ENCODE measurements around the gene PIM3.

DNA sequence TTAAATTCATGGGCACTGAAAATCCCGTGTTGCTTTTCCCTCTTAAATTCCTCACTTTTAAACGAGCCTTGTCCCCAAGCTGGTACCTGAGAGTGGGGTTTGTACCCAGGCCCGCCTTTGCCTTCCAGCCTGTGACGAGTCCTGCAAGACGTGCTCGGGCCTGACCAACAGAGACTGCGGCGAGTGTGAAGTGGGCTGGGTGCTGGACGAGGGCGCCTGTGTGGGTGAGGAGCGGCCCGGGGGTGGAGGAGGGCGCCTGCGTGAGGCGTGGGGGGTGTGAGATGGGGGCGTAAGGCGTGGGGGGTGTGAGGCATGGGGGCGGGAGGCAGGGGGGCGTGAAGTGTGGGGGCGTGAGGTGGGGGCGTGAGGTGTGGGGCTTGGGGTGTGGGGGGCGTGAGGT lies 38.1 kb upstream of the PIM3 start:
- TF ChIP-seq, protein P1, sequence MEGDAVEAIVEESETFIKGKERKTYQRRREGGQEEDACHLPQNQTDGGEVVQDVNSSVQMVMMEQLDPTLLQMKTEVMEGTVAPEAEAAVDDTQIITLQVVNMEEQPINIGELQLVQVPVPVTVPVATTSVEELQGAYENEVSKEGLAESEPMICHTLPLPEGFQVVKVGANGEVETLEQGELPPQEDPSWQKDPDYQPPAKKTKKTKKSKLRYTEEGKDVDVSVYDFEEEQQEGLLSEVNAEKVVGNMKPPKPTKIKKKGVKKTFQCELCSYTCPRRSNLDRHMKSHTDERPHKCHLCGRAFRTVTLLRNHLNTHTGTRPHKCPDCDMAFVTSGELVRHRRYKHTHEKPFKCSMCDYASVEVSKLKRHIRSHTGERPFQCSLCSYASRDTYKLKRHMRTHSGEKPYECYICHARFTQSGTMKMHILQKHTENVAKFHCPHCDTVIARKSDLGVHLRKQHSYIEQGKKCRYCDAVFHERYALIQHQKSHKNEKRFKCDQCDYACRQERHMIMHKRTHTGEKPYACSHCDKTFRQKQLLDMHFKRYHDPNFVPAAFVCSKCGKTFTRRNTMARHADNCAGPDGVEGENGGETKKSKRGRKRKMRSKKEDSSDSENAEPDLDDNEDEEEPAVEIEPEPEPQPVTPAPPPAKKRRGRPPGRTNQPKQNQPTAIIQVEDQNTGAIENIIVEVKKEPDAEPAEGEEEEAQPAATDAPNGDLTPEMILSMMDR (IDR thresholded peaks at IDR 0.05; ENCODE audit: low read depth, low read length), result no peak
- TF ChIP-seq POLR2A (IDR thresholded peaks at IDR 0.05; ENCODE audit: extremely low read depth, insufficient read length), result no peak
- TF ChIP-seq, protein P2, sequence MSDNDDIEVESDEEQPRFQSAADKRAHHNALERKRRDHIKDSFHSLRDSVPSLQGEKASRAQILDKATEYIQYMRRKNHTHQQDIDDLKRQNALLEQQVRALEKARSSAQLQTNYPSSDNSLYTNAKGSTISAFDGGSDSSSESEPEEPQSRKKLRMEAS (IDR thresholded peaks at IDR 0.05; ENCODE audit: low read depth, low read length), result no peak
- TF ChIP-seq MYC (IDR thresholded peaks at IDR 0.05; ENCODE audit: low read depth, low read length), result no peak

All from NB4 (cell line).